Activated T-helper 1 cell treated with anti-CD3 and anti-CD28 coated beads, Interleukin-12 subunit alpha, Interleukin-12 subunit beta, Interleukin-2, Interleukin-4 antibody, amounts not matched to agents 30 ng/mL and 10 ng/mL and 1 ng/mL, durations not matched to agents 14 hours and 24 hours and 36 hours (primary cell): ENCODE measurements around the gene ZBTB32. TPM values are rescaled to one million over a fixed set of nuclear protein-coding genes. Genes with fewer than 3 reads are reported as not detected.

Experiments
- DNase-seq: peaks from one replicate; pipeline ENCODE4 v3.0.0; 2021; ENCODE audit warnings: low spot score
- H3K27ac Mint-ChIP-seq: one replicate; pipeline ENCODE4 v1.8.0; 2021; ENCODE audit warnings: mild to moderate bottlenecking, mixed read lengths
- H3K27me3 Mint-ChIP-seq: one replicate; pipeline ENCODE4 v1.8.0; 2022; ENCODE audit warnings: mild to moderate bottlenecking, moderate library complexity, mixed read lengths; ENCODE audit not compliant: insufficient read depth
- H3K36me3 Mint-ChIP-seq: one replicate; pipeline ENCODE4 v1.8.0; 2021; ENCODE audit warnings: low read depth, mixed read lengths
- H3K4me1 Mint-ChIP-seq: one replicate; pipeline ENCODE4 v1.8.0; 2021; ENCODE audit warnings: low read depth, mixed read lengths
- H3K4me3 Mint-ChIP-seq: one replicate; pipeline ENCODE4 v1.8.0; 2021; ENCODE audit warnings: mild to moderate bottlenecking, moderate library complexity, mixed read lengths
- H3K9me3 Mint-ChIP-seq: one replicate; pipeline ENCODE4 v1.8.0; 2021; ENCODE audit warnings: mixed read lengths
- intact Hi-C: fragments of 100-400 bp; cut with micrococcal nuclease; formaldehyde crosslinking; loops from one replicate; pipeline ENCODE4 v1.15.1; 2024
- total RNA-seq: library from RNA; stranded (reverse); gene quantifications from 2 replicates; pipeline ENCODE4 v1.2.3, GENCODE V29; 2022

Gene ZBTB32
- total RNA-seq, 1 donor from 2014 or later, result 126 TPM

DNA sequence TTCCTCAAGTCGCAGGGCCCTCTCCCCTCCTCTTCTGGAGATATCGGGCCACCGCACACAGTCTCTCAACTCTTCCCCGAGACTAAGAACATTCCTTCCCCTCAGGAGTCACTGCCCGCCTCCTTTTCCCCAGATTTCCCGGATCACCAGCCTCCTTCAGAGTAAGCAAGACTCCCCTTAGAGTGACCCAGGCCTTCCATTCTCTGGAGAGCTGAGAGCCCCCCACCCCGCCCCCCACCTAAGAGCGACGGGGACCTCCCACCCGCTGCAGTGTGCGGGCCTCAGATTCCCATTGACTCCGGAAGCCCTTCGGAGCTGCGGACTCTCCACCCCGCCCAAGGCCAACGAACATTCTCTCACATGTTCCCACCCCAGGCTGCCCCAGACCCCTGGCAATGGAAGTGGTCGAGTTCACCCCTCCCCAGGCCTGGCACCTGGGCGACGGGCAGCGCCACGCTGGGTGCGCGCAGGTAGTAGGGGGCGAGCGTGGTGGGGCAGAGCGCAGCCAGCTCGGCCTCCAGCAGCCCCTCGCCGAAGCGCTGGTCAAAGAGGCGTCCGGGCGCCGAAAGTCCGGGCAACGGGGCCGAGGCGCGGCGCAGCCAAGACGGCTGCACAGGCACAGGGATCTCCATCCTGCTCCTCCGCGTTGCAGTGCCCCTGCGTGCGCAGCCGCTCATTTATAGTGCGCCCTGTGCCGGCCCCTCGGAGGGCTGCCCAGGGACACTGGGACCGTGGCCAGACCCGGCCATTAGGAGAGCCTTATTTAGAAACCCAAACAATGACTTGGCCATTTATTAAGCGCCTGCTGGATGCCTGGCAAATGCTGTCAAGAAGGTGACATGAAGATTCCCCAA is 52.2 kb downstream of the ZBTB32 start, which contains the start of gene HSPB6:
TSS of gene HSPB6 (minus strand) at position 653 of the 854 bp plus-strand sequence. CDS start at position 632, 21 bp downstream.
- Mint-ChIP-seq H3K36me3 (peaks cover 19% of the 10 kb centered on the region), H3K4me1 (peaks cover 29% of the 10 kb centered on the region), H3K27me3 (no peaks in the 10 kb centered on the region), H3K27ac (peak within 1 kb of the TSS; percentile 90), H3K9me3 (no peaks in the 10 kb centered on the region), H3K4me3 (peak within 1 kb of the TSS; percentile 89)
- intact Hi-C loops, result loop anchor here (5.0 kb wide), 1 partner anchor 209 kb away; the partner anchor contains the start of gene TMEM147
- DNase-seq, result no peak

DNA sequence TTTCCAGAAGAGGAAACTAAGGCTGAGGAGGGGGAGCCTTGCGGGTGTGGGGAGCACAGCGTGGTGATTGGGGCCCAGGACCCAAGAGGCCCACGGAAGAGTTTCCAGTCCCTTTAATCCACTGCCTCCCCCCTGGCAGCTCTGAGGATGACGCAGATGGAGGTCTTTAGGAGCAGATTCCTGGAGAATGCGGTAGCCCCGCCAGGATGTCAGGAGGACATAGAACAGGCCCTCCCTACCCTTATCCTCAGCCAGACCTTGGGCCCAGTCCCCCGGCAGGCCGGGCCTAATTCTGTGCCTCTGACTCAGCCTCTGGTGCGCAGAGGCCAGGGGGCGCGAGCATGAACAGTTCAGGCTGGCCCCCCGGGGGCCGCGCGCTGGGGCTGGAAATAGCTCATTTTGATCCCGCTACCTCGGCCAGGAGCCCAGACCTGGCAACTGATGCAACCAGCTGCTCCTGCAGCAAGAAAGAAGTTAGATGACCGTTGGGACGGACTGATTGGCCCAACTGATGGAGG is 52.9 kb downstream of the ZBTB32 start:
- intact Hi-C loops, result loop anchor here (5.0 kb wide), 1 partner anchor 210 kb away; the partner anchor contains the start of gene TMEM147
- no peak for DNase-seq
- H3K36me3 Mint-ChIP-seq, result peaks cover 24% of the 10 kb centered on the region
- H3K9me3 Mint-ChIP-seq, result no peaks in the 10 kb centered on the region
- peak overlapping the region; percentile 89 for H3K4me3 Mint-ChIP-seq
- H3K4me1 Mint-ChIP-seq, result peaks cover 29% of the 10 kb centered on the region
- H3K27me3 Mint-ChIP-seq, result no peaks in the 10 kb centered on the region
- H3K27ac Mint-ChIP-seq, result peak overlapping the region; percentile 90

DNA sequence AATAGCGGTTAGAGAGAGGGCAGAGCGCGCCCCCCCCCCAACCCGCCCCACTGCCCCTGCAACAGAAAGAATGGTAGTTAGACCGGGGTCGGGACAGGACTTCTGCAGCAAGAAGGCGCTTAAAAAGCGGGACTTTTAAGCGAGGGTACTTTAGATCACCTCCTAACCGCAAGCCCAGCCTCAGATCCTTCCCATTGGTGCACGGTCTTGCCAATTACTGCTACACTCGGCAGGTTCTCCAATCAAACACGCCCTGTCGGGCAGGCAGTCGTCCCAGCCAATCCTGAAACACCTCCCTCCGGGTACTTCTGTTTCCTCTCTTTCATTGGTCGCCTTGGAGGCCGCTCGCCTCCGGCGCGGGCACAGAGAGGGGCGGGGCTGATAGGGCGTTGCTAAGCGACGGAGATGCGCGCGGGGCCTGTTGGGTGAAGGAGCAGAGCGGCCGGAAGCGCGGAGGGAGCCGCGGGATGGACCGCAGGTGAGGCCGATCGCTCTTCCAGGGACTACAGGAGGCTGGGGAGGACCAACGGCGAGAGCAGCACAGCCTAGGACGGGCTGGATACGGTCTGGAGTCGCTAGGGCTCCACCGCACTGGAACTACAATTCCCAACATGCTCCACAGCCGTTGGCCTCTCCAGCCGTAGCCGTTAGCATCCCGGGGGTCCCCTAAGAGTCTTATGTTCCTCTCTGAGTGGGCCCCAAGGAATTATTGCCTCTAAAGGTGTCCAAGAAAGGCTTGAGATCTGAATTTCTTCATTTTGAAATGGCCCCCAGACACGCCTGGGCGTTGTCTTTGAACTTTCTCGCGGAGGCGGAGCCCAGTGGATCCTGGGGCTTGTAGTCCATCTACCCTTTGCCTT is 53.6 kb downstream of the ZBTB32 start, which contains the start of gene PROSER3:
TSS of gene PROSER3 (plus strand) at position 428 of the 860 bp plus-strand sequence. CDS start at position 468, 40 bp downstream.
- Mint-ChIP-seq H3K9me3 (no peaks in the 10 kb centered on the region), H3K27ac (peak within 1 kb of the TSS; percentile 90), H3K36me3 (peaks cover 24% of the 10 kb centered on the region), H3K27me3 (no peaks in the 10 kb centered on the region), H3K4me3 (peak within 1 kb of the TSS; percentile 89), H3K4me1 (peaks cover 29% of the 10 kb centered on the region)
- intact Hi-C loops, result loop anchor here (1.0 to 5.0 kb wide), 8 partner anchors 10 to 211 kb away; partner anchors contain the start of genes ARHGAP33, COX6B1, LIN37 and TMEM147
- peak; percentile 99 for DNase-seq

DNA sequence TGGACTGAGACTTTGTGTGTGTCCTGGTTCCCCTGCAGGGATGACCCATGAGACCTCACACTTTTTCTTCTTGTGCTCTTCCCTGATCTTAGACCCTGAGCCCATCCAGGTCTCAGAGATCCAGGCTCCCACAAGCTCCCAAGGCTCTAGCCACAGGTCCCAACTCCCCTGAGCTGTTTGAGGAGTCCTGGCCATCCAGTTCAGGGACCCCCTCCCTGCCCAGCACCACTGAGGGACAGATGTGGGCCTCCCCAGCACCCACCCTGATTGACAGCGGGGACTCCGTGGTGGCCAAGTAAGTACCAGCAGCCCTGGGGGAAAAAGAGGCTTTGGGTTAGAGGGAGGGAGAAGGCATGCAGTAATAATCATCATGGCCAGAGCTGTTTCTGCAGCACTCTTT is 55.3 kb downstream of the ZBTB32 start:
- Mint-ChIP-seq H3K36me3 (peaks cover 18% of the 10 kb centered on the region), H3K4me3 (peak overlapping the region; percentile 89), H3K4me1 (peaks cover 28% of the 10 kb centered on the region), H3K27ac (peak overlapping the region; percentile 63), H3K27me3 (no peaks in the 10 kb centered on the region), H3K9me3 (no peaks in the 10 kb centered on the region)
- no peak for DNase-seq
- intact Hi-C loops, result loop anchor here (2.0 to 5.0 kb wide), 2 partner anchors 57 to 212 kb away; partner anchors contain the start of gene TMEM147

DNA sequence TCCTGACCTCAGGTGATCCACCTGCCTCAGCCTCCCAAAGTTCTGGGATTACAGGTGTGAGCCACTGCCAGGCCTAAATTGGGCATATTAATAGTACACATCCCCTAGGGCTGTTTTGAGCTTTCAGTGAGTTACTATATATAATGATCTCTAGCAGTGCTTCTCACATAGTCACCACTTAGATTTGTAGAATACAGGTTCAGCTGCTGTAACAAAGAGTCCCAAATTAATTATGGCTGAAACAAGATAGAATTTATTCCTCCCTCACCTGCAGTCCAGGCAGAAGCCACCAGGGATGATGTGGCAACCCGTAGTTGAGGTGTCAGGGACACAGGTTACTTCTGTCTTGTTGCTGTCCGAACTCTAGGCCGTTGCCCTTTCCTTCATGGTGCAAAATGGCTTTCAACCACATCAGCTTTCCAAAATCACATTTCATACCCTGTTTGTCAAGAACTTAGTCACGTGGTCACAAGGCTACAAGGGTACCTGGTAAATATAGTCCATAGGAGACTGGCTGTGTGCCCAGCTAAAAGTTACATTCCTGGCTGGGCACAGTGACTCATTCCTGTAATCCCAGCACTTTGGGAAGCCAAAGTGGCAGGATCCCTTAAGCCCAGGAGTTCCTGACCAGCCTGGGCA is 56.5 kb downstream of the ZBTB32 start:
- Mint-ChIP-seq H3K27me3 (no peaks in the 10 kb centered on the region), H3K9me3 (no peaks in the 10 kb centered on the region), H3K4me3 (no peak overlapping the region), H3K4me1 (peaks cover 23% of the 10 kb centered on the region), H3K36me3 (peaks cover 16% of the 10 kb centered on the region), H3K27ac (no peak overlapping the region)
- DNase-seq, result no peak
- intact Hi-C loops, result no loop called here

DNA sequence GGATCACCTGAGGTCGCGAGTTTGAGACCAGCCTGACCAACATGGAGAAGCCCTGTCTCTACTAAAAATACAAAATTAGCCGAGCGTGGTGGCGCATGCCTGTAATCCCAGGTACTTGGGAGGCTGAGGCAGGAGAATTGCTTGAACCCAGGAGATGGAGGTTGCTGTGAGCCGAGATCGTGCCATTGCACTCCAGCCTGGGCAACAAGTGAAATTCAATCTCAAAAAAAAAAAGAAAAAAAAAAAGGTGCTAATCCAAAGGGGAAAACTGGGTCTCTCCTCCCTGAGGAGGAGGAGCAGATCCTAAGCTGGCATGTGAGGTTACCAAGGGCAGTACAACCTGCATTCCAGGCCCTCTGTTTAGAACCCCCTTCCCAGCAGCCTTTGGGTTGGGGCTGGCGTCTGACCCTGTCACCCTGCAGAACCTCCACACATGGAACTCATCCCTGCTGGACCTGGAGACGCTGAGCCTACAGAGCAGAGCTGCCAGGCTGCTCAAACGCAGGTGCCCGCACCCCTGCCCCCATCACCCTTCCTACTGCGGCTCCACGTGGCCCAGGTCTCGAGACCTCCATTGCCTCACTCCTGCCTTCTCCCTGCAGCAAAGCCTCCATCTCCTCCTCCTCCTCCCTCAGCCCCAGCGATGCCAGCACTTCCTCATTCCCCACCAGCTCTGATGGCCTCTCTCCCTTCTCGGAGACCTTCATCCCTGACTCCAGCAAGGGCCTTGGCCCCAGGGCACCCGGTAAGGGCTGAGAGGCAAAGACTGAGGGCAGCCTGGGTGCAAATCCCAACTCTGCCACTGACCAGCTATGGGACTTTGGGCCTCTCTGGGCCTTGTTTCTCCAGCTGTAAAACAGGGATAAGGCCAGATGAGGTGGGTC is 60.3 kb downstream of the ZBTB32 start:
- Mint-ChIP-seq H3K4me1 (peaks cover under 1% of the 10 kb centered on the region), H3K27me3 (no peaks in the 10 kb centered on the region), H3K9me3 (no peaks in the 10 kb centered on the region), H3K4me3 (no peak overlapping the region), H3K27ac (no peak overlapping the region), H3K36me3 (peaks cover 24% of the 10 kb centered on the region)
- intact Hi-C loops, result no loop called here
- no peak for DNase-seq

Other genes starting within 250 kb of the ZBTB32 start
- not detected in 2 replicates for gene KRTDAP, start 214.1 kb upstream of the ZBTB32 start, total RNA-seq
- not detected in 2 replicates for gene DMKN, start 190.9 kb upstream of the ZBTB32 start, total RNA-seq
- not detected in 2 replicates for gene SBSN, start 176.2 kb upstream of the ZBTB32 start, total RNA-seq
- gene GAPDHS, start 171.1 kb upstream of the ZBTB32 start, total RNA-seq, result not detected in 2 replicates
- 122 and 123 TPM in 2 replicates for gene TMEM147, start 158.9 kb upstream of the ZBTB32 start, total RNA-seq
- gene ATP4A, start 140.9 kb upstream of the ZBTB32 start, total RNA-seq, result not detected in 2 replicates
- gene PMIS2, start 118.4 kb upstream of the ZBTB32 start, total RNA-seq, result not detected in 2 replicates
- gene HAUS5, start 91.8 kb upstream of the ZBTB32 start, total RNA-seq, result 41.0 and 48.4 TPM in 2 replicates
- gene RBM42, start 75.5 kb upstream of the ZBTB32 start, total RNA-seq, result 105 and 118 TPM in 2 replicates
- gene ETV2, start 62.8 kb upstream of the ZBTB32 start, total RNA-seq, result 0.98 and 1.0 TPM in 2 replicates
- 434 and 451 TPM in 2 replicates for gene COX6B1, start 56.2 kb upstream of the ZBTB32 start, total RNA-seq
- 0.41 and 0.51 TPM in 2 replicates for gene UPK1A, start 38.0 kb upstream of the ZBTB32 start, total RNA-seq
- gene KMT2B, start 13.4 kb downstream of the ZBTB32 start, total RNA-seq, result 61.9 and 65.2 TPM in 2 replicates
- gene IGFLR1, start 37.9 kb downstream of the ZBTB32 start, total RNA-seq, result 105 and 106 TPM in 2 replicates
- 28.1 and 29.7 TPM in 2 replicates for gene U2AF1L4, start 40.9 kb downstream of the ZBTB32 start, total RNA-seq
- gene PSENEN, start 41.1 kb downstream of the ZBTB32 start, total RNA-seq, result 50.6 and 54.6 TPM in 2 replicates
- 9.3 and 9.8 TPM in 2 replicates for gene LIN37, start 44.0 kb downstream of the ZBTB32 start, total RNA-seq
- 0.78 TPM in 1 of 2 replicates, not detected in the other for gene HSPB6, start 52.5 kb downstream of the ZBTB32 start, total RNA-seq
- gene PROSER3, start 53.6 kb downstream of the ZBTB32 start, total RNA-seq, result 39.5 and 45.1 TPM in 2 replicates
- 24.5 and 25.8 TPM in 2 replicates for gene ARHGAP33, start 71.0 kb downstream of the ZBTB32 start, total RNA-seq
- not detected in 2 replicates for gene PRODH2, start 108.3 kb downstream of the ZBTB32 start, total RNA-seq
- gene NPHS1, start 147.9 kb downstream of the ZBTB32 start, total RNA-seq, result 0.05 TPM in 1 of 2 replicates, not detected in the other
- gene KIRREL2, start 152.4 kb downstream of the ZBTB32 start, total RNA-seq, result 1.7 TPM in 2 replicates
- 2.3 and 2.4 TPM in 2 replicates for gene APLP1, start 164.0 kb downstream of the ZBTB32 start, total RNA-seq
- gene NFKBID, start 196.0 kb downstream of the ZBTB32 start, total RNA-seq, result 163 and 164 TPM in 2 replicates
- gene HCST, start 198.0 kb downstream of the ZBTB32 start, total RNA-seq, result 58.5 and 62.2 TPM in 2 replicates
- gene TYROBP, start 203.7 kb downstream of the ZBTB32 start, total RNA-seq, result not detected in 2 replicates
- gene LRFN3, start 231.8 kb downstream of the ZBTB32 start, total RNA-seq, result 11.6 and 13.6 TPM in 2 replicates